ENCODE measurements around the gene MYOZ2. TPM values are rescaled to one million over a fixed set of nuclear protein-coding genes. Genes with fewer than 3 reads are reported as not detected.

The MYOZ2 gene
- total and polyA plus RNA-seq, 2 of the 13 experiments (the other 11 are each of a cell fraction or from before 2014, with no cell fraction given), result 0.03 TPM; not detected in 1

- H3K36me3 ChIP-seq (replicated peaks in 1 of 2; ENCODE audit: control insufficient read depth in 1 of 2, insufficient read depth in 2 of 2, low read length in 2 of 2), result no peaks in the 10 kb centered on the region
- H3K9ac ChIP-seq (ENCODE audit: insufficient read depth, low read depth, low read length), result no peak overlapping the region
- POLR2A ChIA-PET, result no interaction called here
- no TSS peak for BruUV-seq (replicated peaks)
- H2AFZ ChIP-seq (ENCODE audit: low read length), result no peak overlapping the region
- no peak for DNase-seq (ENCODE audit: low spot score)
- ATAC-seq, result no peak
- no peaks in the 10 kb centered on the region for H3K27me3 ChIP-seq (ENCODE audit: control insufficient read depth in 1 of 2, insufficient read depth in 2 of 2, low read length in 2 of 2)
- CTCF ChIA-PET (ENCODE audit: low intra/inter-chr PET ratio, low total read pairs), result no interaction called here
- no peaks in the 10 kb centered on the region for H3K9me3 ChIP-seq (ENCODE audit: low read length)
- no peak for FAIRE-seq
- H4K20me1 ChIP-seq (ENCODE audit: insufficient read depth, low read length), result no peaks in the 10 kb centered on the region
- no peaks in the 10 kb centered on the region for H3K79me2 ChIP-seq (ENCODE audit: insufficient read depth, low read length)
- H3K27ac ChIP-seq (ENCODE audit: extremely low read length, insufficient read depth, low read length), result no peak overlapping the region
- in situ Hi-C loops (cut with HindIII; ENCODE audit: extremely low pct_ligation_motif_present, low pct_unique_long_range_greater_than_20kb) (no loop called here), intact Hi-C loops (cut with micrococcal nuclease; ENCODE audit: unreplicated experiment) (loop anchor here (2.0 kb wide), 1 partner anchor 62 kb away; no protein-coding TSS in a partner anchor)
- peaks cover 5% of the 10 kb centered on the region; the same call in 1 of the 2 replicates for H3K4me1 ChIP-seq (ENCODE audit: insufficient read depth, low read length)
- no peak overlapping the region for H3K4me3 ChIP-seq (replicated peaks in 1 of 3; ENCODE audit: insufficient read depth in 1 of 3, low read depth in 2 of 3, low read length in 3 of 3)
- H3K4me2 ChIP-seq (ENCODE audit: low read depth, low read length), result no peak overlapping the region
- TF ChIP-seq KDM5A (IDR thresholded peaks at IDR 0.05; ENCODE audit: borderline replicate concordance, low read length) (no peak), ZNF34 (CRISPR knock-in tag; IDR thresholded peaks at IDR 0.05; ENCODE audit: borderline replicate concordance) (no peak), TBX3 (IDR thresholded peaks at IDR 0.05; ENCODE audit: borderline replicate concordance) (no peak)
Observed at GRCh38 chr4:119113033-119113655, 22.5 kb upstream of the MYOZ2 start.

GRCh38 chr4:119116021-119116420 lies 19.6 kb upstream of the MYOZ2 start:
- Histone ChIP-seq H3K4me2 (ENCODE audit: low read depth, low read length) (no peak overlapping the region), H3K36me3 (replicated peaks in 1 of 2; ENCODE audit: control insufficient read depth in 1 of 2, insufficient read depth in 2 of 2, low read length in 2 of 2) (no peaks in the 10 kb centered on the region), H3K27me3 (ENCODE audit: control insufficient read depth in 1 of 2, insufficient read depth in 2 of 2, low read length in 2 of 2) (no peaks in the 10 kb centered on the region; a peak in 1 of 5 replicates), H4K20me1 (ENCODE audit: insufficient read depth, low read length) (no peaks in the 10 kb centered on the region), H3K27ac (ENCODE audit: extremely low read length, insufficient read depth, low read length) (no peak overlapping the region), H3K4me3 (replicated peaks in 1 of 3; ENCODE audit: insufficient read depth in 1 of 3, low read depth in 2 of 3, low read length in 3 of 3) (no peak overlapping the region), H3K4me1 (ENCODE audit: insufficient read depth, low read length) (peaks cover 5% of the 10 kb centered on the region; the same call in 1 of the 2 replicates), H3K9ac (ENCODE audit: insufficient read depth, low read depth, low read length) (no peak overlapping the region), H3K79me2 (ENCODE audit: insufficient read depth, low read length) (no peaks in the 10 kb centered on the region), H2AFZ (ENCODE audit: low read length) (no peak overlapping the region), H3K9me3 (ENCODE audit: low read length) (no peaks in the 10 kb centered on the region)
- intact Hi-C loops (cut with micrococcal nuclease; ENCODE audit: unreplicated experiment), result no loop called here
- no TSS peak for BruUV-seq (replicated peaks)
- in situ Hi-C loops (cut with HindIII; ENCODE audit: extremely low pct_ligation_motif_present, low pct_unique_long_range_greater_than_20kb), result no loop called here
- ChIA-PET CTCF (ENCODE audit: low intra/inter-chr PET ratio, low total read pairs) (no interaction called here), POLR2A (no interaction called here)
- no peak for FAIRE-seq
- TF ChIP-seq HHEX (CRISPR knock-in tag; IDR thresholded peaks at IDR 0.05), result no peak
- TF ChIP-seq PHB2 (IDR thresholded peaks at IDR 0.05; ENCODE audit: partially characterized antibody), result no peak
- no peak for TF ChIP-seq CREB3 (CRISPR knock-in tag; IDR thresholded peaks at IDR 0.05)
- TF ChIP-seq ZNF17 (CRISPR knock-in tag; IDR thresholded peaks at IDR 0.05), result no peak
- TF ChIP-seq SIN3B (IDR thresholded peaks at IDR 0.05; ENCODE audit: low read length), result no peak
- TF ChIP-seq ELF4 (CRISPR knock-in tag; IDR thresholded peaks at IDR 0.05; ENCODE audit: borderline replicate concordance), result no peak
- no peak for TF ChIP-seq KDM3A (CRISPR knock-in tag; IDR thresholded peaks at IDR 0.05; ENCODE audit: low read depth)
- DNase-seq (ENCODE audit: low spot score), result no peak
- WGBS (ENCODE audit: low lambda C conversion rate), result 36% methylated on average over 4 of the region's 4 CpGs
- ATAC-seq, result no peak

Data from HepG2 (cell line).